ENCODE results near the gene NRXN3. TPM values are rescaled to one million over a fixed set of nuclear protein-coding genes. Genes with fewer than 3 reads are reported as not detected.
A peak's percentile ranks its signal among the peaks of the same experiment; 100 is the strongest.

Gene NRXN3
- total RNA-seq, 1 donor from 2014 or later = under 0.01 TPM

DNA sequence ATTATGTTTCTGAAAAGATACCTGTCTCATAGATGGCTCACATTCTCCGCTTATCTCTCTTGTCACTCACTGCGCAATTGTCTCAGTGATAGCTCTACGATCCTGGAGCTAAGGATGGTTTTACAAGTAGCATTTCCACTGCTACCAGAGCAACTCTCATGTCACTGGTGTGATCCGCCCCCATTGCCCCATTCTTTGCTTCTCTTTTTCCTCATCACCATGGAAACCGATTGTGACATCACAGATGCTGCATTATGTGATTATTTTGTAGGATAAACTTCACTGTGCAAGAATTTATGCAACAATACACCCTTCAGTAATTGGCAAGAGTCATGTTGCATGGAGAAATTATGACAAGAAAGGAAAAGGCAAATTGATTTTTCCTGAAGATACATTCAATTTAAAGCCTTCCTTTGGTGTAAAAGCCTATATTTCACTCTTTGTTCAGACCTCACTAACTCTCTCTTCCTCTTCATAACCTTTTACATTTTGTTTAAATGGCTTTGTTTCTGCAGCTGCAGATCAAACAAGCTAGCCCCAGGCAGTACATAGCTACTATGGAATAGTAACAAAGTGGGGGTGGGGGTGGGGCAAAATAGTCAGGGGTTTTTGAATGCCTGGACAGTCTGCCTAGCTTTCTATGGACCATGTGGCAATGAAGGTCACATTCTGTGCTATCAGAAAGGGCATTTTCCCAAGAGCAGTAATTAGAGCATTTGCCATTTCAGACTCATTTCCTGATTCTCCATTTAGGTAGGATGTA lies 539.8 kb downstream of the NRXN3 start:
- DNase-seq (ENCODE audit: low read depth in 2 of 2) = no peak

DNA sequence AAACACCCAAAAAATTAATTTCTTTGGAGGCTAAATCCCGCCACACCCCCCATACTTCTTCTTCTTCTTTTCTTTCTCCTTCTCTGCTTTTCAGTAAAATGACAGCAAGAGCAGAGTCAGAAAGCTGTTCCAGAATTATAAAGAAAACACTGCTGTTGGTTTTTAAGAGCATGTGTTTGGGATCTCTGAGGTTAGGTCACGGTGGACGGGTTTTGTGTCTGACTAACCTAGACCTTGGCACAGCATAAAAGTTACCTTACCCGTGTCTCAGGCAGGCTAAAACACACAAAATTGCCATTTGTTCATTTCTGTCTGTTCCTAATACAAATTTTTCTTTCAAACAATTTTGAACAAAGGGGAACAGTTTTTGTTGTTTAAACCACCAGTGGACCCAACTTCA lies 540.8 kb downstream of the NRXN3 start:
- no peak for DNase-seq (ENCODE audit: low read depth in 2 of 2)

DNA sequence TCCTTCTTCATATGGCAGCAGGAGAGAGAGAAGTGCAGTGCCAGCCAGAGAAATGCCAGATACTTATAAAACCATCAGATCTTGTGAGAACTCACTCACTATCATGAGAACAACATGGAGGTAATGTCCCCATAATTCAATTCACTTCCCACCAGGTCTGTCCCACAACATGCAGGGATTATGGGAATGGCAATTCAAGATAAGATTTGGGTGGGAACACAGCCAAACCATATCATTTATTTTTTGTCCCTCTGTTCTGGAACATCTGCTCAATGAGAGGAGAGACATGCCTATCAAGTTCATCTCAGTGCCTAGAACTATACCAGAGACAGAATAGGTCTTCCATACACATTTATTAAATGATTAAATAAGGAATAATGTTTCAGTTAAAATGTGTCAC lies 543.5 kb downstream of the NRXN3 start:
- DNase-seq (ENCODE audit: low read depth in 2 of 2) = no peak

DNA sequence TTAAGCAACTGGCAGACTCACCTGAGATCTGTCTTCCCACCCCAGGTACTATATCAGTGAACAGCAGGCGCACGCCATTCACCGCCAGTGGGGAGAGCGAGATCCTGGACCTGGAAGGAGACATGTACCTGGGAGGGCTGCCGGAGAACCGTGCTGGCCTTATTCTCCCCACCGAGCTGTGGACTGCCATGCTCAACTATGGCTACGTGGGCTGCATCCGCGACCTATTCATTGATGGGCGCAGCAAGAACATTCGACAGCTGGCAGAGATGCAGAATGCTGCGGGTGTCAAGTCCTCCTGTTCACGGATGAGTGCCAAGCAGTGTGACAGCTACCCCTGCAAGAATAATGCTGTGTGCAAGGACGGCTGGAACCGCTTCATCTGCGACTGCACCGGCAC lies 544.5 kb downstream of the NRXN3 start:
- no peak for DNase-seq (ENCODE audit: low read depth in 2 of 2)

DNA sequence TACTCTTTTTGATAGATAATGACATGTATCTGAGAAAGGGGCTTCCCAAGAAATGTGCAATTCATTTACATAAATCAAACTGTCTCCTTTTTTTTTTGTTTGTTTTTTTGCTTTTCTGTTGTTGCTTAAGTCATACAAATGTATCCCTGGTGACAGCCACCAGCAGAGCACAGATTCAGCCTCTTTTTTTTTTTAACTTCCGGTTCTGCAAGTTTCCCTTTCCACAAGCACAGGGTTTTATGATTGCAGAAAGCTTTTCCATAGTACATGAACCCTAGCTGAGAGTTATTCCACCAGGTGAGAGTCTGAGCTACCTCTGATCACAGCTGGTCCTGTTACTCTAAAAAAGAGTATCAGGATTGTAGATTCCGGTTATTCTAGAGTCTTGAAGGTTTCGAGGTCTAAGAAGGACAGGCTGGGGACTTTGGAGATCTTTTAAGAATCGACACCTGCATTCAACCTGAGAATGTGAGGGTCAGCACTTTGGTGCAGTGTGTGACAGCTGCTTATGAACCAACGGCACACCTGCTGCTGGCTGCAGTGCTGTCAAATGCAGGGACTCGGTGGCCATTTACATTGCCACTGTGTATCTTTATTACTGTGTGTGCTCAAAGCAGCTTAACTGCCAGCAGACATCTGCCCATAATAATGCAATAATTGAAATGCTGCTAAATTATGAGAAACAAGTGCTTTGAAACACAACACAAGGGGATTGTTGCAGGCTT lies 551.7 kb downstream of the NRXN3 start:
- no peak for DNase-seq (ENCODE audit: low read depth in 2 of 2)

DNA sequence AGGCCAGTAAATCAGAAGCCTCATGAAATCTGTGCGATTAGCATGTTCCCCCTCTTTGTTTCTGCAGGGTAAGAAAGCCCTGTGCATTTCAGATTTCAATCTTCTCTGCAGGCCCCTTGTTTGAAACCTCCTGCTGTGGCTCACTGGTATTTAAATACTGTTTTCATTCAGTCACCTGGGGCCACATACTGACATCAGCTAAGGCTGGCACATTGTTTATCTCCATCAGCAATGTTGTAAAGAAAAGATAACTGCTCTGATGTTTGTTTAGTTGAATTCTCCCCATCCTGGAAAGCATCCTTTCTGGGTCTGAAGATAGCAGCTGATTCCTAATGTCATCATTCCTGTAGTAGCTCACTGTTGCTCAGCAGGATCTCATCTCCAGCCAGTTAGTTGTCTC lies 554.9 kb downstream of the NRXN3 start:
- DNase-seq (ENCODE audit: low read depth in 2 of 2) = no peak

DNA sequence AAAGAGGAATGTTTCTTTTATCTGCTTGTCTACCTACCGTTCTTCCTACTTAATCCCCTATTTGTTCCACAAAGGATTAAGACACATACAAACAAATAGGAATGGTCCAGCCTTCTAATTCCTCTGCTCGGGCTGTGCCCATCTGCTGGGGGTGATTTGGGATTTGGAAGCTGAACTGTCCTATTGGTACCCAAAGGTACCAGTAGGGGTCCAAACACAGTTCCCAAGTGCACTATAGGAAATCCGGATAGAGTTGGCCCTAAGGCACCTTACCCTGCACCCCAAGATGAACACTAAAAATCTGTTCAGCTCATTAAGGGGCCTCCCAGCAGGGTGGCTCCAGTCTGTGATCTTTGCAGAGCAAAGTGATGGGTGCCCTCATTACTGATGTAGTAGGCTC lies 566.9 kb downstream of the NRXN3 start:
- DNase-seq (ENCODE audit: low read depth in 2 of 2) = no peak

DNA sequence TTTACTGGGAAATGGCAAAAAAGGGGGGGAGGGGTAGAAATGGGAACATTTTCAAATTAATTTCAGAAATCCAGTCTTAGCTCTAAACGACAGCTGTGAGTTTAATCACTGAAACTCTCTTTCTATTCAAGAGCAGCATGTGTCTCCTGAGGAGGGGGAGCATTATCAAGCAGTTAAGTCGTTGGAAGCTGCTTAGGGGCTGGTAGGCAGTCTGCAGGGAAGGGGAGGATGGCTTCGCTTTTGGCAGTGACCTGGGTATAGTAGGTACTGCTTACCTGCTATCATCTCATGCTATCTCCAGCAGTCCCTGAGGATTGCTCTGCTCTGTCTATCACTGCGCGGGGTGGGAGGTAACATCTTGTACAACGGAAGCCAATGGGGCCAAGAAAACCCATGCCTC lies 567.4 kb downstream of the NRXN3 start:
- DNase-seq (ENCODE audit: low read depth in 2 of 2) = no peak

DNA sequence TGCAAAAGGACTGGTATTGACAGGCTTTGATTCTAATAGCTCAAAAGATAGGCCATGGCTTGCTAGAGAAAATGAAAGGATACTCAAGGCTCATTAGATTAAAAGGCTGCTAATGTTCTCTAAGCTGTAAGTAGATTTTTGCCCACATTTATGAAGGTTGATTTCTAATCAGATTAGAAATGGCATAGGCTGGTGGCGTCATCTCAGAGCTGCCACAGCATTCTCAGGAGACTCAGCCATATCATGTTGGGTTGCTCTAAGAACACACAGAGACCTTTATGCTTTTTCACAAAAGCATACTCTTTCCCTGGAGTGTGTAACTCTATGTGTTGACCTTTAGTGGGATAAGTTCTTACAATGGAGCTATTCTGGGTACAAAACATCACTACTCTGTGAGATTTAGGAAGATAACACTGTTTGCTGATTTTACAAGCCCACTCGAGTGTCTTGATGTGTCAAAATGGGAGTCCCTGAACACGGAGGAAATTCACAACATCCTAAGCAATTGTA lies 576.0 kb downstream of the NRXN3 start:
- DNase-seq (ENCODE audit: low read depth in 2 of 2) = no peak

DNA sequence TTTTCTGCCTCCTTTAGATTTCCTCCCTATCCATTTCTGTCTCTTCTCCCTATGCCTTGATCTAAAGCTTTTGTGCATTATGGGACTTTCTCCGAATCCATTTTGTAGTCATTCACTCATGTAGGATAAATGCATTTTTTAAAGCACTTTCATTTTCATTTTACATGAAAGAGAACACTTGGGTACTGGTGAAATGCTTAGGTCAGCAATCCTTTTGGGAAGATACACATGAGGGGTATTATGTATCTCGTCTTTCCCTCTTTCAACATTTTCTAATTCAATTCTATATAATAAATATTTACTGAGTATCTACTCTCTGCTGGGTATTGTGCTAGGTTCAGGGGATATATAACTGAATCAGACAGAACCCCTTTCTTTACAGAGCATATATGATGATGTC lies 577.6 kb downstream of the NRXN3 start:
- no peak for DNase-seq (ENCODE audit: low read depth in 2 of 2)

DNA sequence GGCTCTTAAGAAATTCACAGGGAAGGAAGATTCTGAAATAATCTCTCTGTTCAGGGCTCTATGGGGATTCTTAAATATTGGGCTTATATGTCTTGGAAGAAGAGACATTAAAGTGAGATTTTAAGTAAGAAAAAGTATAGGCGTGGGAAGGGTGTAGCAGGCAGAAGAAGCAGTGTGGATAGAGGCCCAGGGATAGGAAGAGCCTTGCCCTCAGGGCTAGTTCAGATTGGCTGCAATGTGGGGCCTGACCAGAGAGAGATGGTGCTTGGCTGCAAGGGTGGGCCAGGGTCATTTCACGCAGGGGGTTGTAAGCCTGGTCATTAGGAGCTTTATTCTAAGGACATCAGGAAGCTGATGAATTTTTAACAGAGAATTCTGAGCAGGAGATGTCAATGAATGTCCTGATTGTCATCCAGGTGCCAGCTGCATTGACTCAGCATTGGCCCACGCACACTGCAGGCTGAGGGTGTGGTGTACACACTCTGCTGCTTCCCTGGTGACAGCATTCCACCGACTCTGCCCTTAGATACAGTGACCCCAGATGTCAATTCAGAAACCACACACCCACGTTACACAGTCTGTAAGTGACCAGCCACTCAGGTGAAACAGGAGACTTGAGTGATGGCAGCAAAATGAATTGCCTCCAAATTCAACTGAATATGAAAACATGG lies 582.5 kb downstream of the NRXN3 start:
- no peak for DNase-seq (ENCODE audit: low read depth in 2 of 2)

DNA sequence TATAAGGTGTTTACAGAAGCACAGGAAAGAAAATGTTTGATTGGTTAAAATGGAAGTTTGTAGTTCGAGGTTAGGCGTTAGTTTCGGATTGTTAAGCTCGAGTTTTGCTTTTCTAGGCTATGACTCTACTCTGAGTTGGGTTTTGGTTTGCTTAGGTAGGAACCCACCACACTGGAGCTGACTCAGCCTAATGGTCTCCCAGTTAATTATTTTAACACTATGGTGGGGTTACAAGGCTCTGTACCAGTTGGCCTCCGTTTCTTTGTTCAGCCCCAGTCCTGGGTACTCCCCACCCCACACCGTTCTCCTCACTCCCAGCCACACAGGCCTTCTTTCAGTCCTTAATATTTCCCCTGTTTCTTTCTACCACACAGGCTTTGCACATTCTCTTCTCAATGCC lies 583.9 kb downstream of the NRXN3 start:
- no peak for DNase-seq (ENCODE audit: low read depth in 2 of 2)

DNA sequence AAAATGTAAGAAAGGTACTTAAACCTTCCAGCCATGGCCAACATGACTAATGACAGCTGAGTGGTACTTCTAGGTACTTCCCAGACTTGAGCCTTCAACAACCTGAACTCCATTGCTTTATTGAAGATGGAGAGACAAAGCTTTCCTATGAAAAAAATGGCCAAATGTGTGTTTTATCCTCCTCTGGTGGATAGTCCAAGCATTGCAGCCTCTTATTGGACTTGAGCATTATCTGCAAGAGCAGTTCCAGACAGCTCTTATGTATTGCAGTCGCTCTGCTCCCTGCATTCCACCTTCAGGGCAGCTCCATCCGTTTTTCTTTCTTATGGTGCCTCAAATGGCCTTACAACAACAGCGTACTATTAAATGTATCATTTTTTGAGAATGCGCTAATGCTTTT lies 588.2 kb downstream of the NRXN3 start:
- DNase-seq (ENCODE audit: low read depth in 2 of 2) = peak in 1 of 2 donors; percentile 18

DNA sequence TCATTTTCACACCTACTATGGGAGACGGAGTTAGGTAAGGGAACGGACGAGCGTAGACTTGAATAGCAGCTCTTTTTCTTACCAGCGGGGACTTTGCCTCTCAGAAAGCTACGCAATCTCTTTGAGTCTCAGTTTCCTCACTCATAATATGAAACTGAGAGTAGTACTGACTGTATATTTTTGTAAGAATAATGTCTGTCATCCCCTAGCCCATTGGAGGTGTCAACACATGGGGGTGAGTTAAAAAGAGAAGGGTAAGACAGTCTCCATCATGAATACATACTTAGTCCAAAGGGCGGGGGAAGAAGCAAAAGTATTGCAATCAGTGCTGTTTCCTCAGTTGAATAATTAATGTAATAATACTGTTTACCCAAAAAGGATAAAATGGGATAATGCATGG lies 592.2 kb downstream of the NRXN3 start:
- DNase-seq (ENCODE audit: low read depth in 2 of 2) = no peak

DNA sequence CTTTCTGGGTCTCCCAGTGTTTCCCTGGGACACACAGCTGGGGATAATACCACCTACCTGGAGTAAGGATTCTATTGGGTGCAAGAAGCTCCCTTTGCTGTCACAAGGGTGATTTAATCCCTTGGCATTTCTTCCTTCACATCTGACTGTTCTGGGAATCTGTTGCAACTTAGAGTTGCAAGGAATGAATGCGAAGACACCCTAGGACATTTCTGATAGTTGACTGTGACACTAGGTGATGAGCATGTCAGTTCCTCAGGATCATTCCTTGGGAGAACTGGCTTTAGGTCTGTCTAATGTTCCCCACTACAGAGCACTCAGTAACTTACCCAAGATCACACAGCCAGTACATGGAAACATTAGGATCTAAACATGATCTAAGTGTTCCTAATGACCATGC lies 593.6 kb downstream of the NRXN3 start:
- DNase-seq (ENCODE audit: low read depth in 2 of 2) = no peak

DNA sequence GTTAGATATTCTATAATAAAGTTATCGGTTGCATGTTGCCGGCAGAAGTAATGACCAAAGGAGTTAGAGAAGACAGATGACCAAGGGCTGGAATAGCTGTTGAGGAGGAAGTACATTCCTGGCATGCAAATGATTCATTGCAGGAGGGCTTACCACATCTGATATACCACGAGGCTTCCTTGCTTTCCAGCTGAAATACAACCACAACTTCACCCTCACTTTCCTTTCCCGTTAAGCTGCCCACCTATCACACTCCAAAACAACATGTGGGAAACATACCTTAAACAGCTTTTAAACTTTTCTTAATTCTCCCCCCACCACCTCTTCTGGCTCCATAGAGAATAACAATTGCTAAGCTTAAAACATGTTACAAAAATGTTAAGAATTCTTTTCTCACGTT lies 594.1 kb downstream of the NRXN3 start:
- no peak for DNase-seq (ENCODE audit: low read depth in 2 of 2)

DNA sequence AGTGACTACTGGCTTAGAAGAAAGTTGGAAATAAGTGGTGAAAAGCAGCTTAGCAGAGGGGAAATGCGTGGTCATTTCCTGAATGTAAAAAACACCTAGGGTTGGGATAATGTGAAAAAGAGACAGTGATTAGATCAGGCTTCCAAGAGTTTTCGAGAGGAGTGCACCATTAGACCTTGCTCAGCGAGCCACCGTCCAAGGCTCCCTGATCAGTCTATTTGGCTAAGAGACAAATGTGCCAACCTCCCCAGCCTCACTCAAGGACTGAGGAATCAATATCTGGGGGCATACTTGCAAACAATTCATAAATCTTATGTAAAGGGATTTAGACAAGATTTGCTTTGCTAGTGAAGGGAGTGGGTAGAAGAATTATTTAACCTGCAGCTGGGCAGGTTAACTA lies 594.5 kb downstream of the NRXN3 start:
- no peak for DNase-seq (ENCODE audit: low read depth in 2 of 2)

DNA sequence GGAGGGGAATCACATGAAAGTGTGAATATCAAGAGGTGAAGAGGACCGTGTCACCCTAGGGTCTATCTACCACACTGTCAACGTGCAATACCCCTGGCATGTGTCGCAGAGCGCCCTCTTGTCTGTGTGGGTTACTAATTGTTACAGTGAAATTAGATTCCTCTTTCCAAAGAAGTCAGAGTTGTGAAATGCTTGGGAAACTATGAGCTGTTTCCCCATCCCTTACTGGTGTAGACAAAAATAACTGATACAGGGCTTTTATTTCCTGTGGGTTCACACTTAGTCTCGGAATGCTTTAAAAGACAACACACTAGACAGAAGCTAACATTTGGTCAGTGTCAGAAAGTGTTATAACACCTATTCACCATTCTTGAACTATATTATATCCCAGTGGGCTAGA lies 597.3 kb downstream of the NRXN3 start:
- DNase-seq (ENCODE audit: low read depth in 2 of 2) = no peak

DNA sequence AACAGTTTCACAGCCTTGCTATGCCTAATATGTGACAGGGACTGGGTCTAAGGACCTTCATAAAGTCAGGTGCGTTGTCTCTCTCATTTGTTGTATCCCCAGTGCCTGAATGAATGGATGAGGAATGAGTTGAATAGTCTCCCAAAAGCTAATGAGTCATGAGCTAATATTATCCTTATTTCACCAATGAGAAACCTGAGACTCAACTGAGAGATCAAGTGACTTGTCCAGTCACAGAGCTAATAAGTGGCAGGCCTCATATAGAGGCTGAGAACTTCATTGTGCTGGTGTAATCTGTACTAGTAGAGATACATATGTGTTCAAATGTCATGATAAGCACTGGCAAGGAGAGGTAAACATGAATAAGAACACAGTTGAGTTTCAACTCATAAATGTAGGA lies 612.4 kb downstream of the NRXN3 start:
- DNase-seq (ENCODE audit: low read depth in 2 of 2) = no peak

DNA sequence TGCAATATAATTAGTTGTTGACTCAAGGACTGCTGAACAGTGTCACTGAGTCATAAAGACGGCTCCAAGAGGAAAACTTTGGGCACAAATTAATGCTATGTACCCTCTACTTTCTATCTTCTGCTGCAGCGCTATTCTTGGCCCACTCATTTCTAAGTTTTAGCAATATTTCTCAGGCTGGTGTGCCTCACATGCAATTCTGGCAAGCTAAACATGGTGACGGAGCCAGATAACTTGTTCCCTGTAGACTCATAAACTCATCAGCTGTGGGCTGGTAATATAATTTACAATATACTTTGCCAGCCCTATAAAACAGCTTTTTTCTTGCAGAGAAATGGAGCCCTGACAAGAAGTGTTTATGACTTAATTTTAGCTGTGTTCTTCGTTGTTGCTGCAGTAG lies 615.1 kb downstream of the NRXN3 start:
- no peak for DNase-seq (ENCODE audit: low read depth in 2 of 2)

DNA sequence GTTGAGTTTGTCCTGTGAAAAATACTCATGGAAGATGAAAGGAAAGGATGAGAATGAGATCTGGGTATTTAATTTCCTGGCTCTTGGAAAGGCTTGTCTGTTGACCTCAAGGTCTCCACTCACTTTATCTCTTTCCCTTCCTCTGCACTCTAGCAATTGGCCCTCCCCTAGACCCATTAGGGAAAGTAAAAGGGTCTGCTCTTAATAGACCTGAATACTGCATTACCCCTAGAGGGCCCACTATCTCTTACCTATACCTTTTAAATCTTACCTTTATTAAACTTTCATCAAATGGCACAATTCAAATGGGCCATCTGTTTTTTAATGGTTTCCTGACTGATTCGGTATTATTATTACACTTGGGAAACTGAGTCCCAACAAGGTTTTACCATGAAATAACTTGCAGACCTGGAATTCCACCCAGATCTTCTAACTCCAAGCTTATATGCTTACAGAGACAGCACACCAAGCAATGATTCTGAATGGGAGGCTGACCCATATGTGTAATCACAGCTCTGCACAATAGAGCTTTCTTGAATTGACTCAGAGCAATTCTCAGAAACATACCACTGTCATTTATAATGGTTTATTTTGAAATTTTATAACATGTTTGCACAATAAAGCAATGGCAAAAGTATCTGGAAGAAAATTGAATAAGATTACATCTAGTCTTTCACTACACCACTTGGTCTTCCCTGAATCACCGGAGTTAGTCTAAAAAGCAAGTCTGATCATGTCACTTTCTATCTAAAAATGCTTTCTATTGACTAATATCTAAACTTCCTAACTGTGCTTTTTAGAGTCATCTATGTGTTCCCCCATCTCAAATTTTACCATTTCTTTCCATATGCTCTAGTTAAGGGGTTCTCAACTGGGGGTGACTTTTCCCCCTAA lies 618.5 kb downstream of the NRXN3 start:
- no peak for DNase-seq (ENCODE audit: low read depth in 2 of 2)

DNA sequence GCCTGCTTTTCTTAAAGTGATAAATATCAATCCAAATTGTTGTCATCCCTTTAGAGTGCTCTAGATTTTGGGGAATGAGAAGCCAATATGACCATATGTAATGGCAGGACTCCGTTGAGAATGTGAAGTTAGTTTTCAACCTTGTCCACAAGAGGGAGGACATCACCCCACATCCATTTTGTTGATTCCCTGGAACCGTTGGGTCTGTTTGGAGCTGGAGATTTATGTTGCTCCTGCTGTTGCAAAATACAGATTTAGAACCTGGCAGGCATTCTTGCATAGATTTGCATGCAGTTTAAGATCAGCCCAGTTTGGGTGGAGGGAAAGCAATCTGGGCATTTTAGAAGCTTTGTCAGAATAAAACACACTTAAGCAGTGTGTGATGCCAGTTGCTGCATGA lies 620.1 kb downstream of the NRXN3 start:
- no peak for DNase-seq (ENCODE audit: low read depth in 2 of 2)

Data from dermis microvascular lymphatic vessel endothelial cell (primary cell).